Muscle layer of duodenum (tissue), 2 donors: Measurements from ENCODE around the gene ICAM3.
"Not testable (repeated sequence)": the region's sequence is repeated elsewhere in the genome, so short reads cannot be mapped to it uniquely, and the experiment has no call there.

Experiments
- H3K27ac ChIP-seq: one replicate; pipeline ENCODE4 v1.7.0; 2013; ENCODE audit warnings: mild to moderate bottlenecking, low read length
- H3K27me3 ChIP-seq: one replicate; pipeline ENCODE4 v1.7.0; 2013; ENCODE audit warnings: low read depth, mild to moderate bottlenecking, control low read depth, low read length
- H3K36me3 ChIP-seq, 2 donors: one replicate each; pipeline ENCODE4 v1.7.0; 2013; ENCODE audit warnings: low read length in 2 of 2, control low read depth in 1 of 2, mild to moderate bottlenecking in 1 of 2; ENCODE audit not compliant: insufficient read depth in 2 of 2, control insufficient read depth in 1 of 2
- H3K4me1 ChIP-seq, 2 donors: one replicate each; pipeline ENCODE4 v1.7.0; 2013; ENCODE audit warnings: low read length in 2 of 2, mild to moderate bottlenecking in 2 of 2, control low read depth in 1 of 2, moderate library complexity in 1 of 2; ENCODE audit not compliant: insufficient read depth in 2 of 2, control insufficient read depth in 1 of 2
- H3K4me3 ChIP-seq, 2 donors: one replicate each; pipeline ENCODE4 v1.7.0; 2013; ENCODE audit warnings: low read length in 2 of 2, low read depth in 1 of 2, mild to moderate bottlenecking in 1 of 2
- H3K9me3 ChIP-seq, 2 donors: one replicate each; pipeline ENCODE4 v1.7.0; 2013; ENCODE audit warnings: low read length in 2 of 2, control low read depth in 1 of 2, mild to moderate bottlenecking in 1 of 2; ENCODE audit not compliant: control insufficient read depth in 1 of 2
- donor health status: healthy.

ICAM3 gene, protein sequence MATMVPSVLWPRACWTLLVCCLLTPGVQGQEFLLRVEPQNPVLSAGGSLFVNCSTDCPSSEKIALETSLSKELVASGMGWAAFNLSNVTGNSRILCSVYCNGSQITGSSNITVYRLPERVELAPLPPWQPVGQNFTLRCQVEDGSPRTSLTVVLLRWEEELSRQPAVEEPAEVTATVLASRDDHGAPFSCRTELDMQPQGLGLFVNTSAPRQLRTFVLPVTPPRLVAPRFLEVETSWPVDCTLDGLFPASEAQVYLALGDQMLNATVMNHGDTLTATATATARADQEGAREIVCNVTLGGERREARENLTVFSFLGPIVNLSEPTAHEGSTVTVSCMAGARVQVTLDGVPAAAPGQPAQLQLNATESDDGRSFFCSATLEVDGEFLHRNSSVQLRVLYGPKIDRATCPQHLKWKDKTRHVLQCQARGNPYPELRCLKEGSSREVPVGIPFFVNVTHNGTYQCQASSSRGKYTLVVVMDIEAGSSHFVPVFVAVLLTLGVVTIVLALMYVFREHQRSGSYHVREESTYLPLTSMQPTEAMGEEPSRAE

GRCh38 chr19:10339380-10339960 lies at the start of gene ICAM3:
TSS of gene ICAM3 (minus strand) at chr19:10339624. CDS start at chr19:10339614, 10 bp downstream.
- H3K4me3 ChIP-seq, result peak within 1 kb of the TSS; percentile 18 to 19
- H3K27me3 ChIP-seq, result no peaks in the 10 kb centered on the region
- H3K36me3 ChIP-seq, result no peaks in the 10 kb centered on the region
- H3K9me3 ChIP-seq, result no peaks in the 10 kb centered on the region
- peaks cover 0 to 5% of the 10 kb centered on the region in 2 donors for H3K4me1 ChIP-seq
- H3K27ac ChIP-seq, result no peak within 1 kb of the TSS

GRCh38 chr19:10388957-10389356 lies 49.5 kb upstream of the ICAM3 start:
- H3K9me3 ChIP-seq, result no peaks in the 10 kb centered on the region
- peaks cover 0 to 7% of the 10 kb centered on the region in 2 donors for H3K4me1 ChIP-seq
- H3K36me3 ChIP-seq, result peaks cover 11 to 28% of the 10 kb centered on the region in 2 donors
- H3K27ac ChIP-seq, result no peak overlapping the region
- no peaks in the 10 kb centered on the region for H3K27me3 ChIP-seq
- no peak overlapping the region for H3K4me3 ChIP-seq

DNA sequence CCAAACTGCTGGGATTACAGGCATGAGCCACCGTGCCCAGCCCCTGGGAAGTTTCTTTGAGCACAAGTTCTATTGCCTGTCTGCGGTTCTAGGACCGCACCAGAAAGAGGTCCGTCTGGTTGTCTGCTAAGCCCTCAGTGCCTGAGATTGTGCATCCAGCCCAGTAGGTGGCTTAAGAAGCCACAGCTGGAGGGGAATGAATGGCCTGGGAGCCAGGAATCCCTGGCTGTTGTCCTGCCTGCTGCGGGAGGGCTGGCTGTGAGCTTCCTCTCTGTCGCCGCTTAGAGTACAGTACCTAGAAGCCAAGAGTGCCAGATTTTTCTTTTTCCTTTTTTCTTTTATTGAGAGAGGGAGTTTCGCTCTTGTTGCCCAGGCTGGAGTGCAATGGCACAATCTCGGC lies 45.2 kb upstream of the ICAM3 start:
- Histone ChIP-seq H3K9me3 (no peaks in the 10 kb centered on the region), H3K27ac (no peak overlapping the region), H3K27me3 (no peaks in the 10 kb centered on the region), H3K36me3 (no peaks in the 10 kb centered on the region), H3K4me3 (no peak overlapping the region), H3K4me1 (peaks cover 7 to 16% of the 10 kb centered on the region in 2 donors)

- peaks cover 9 to 11% of the 10 kb centered on the region in 2 donors for H3K4me1 ChIP-seq
- not testable (repeated sequence) for H3K36me3 ChIP-seq, H3K27ac ChIP-seq, H3K27me3 ChIP-seq, H3K4me3 ChIP-seq, H3K9me3 ChIP-seq
Measured at GRCh38 chr19:10383223-10383499, 43.7 kb upstream of the ICAM3 start.

GRCh38 chr19:10380313-10381102 lies 41.1 kb upstream of the ICAM3 start, which contains the start of gene TYK2:
TSS of gene TYK2 (minus strand) at chr19:10380572. CDS start at chr19:10378406, 2,166 bp downstream.
- Histone ChIP-seq H3K4me1 (peaks cover 9 to 11% of the 10 kb centered on the region in 2 donors), H3K27me3 (no peaks in the 10 kb centered on the region), H3K9me3 (no peaks in the 10 kb centered on the region), H3K27ac (peak within 1 kb of the TSS; percentile 85), H3K4me3 (peak within 1 kb of the TSS; percentile 93), H3K36me3 (peaks cover 5 to 12% of the 10 kb centered on the region in 2 donors)

- H3K4me1 ChIP-seq, result peaks cover 9 to 11% of the 10 kb centered on the region in 2 donors
- H3K36me3 ChIP-seq, result peaks cover 5 to 16% of the 10 kb centered on the region in 2 donors
- H3K4me3 ChIP-seq, result peak overlapping the region; percentile 93
- peak overlapping the region; percentile 85 for H3K27ac ChIP-seq
- H3K27me3 ChIP-seq, result no peaks in the 10 kb centered on the region
- H3K9me3 ChIP-seq, result no peaks in the 10 kb centered on the region
Measured at GRCh38 chr19:10379880-10380312, 40.5 kb upstream of the ICAM3 start.

- Histone ChIP-seq H3K4me3 (no peak overlapping the region), H3K36me3 (peaks cover 5 to 19% of the 10 kb centered on the region in 2 donors), H3K4me1 (peaks cover 9 to 11% of the 10 kb centered on the region in 2 donors), H3K9me3 (no peaks in the 10 kb centered on the region), H3K27me3 (no peaks in the 10 kb centered on the region), H3K27ac (no peak overlapping the region)
Measured at GRCh38 chr19:10378124-10378523, 38.7 kb upstream of the ICAM3 start.

- Histone ChIP-seq H3K36me3 (peaks cover 5 to 19% of the 10 kb centered on the region in 2 donors), H3K4me1 (peaks cover 9 to 11% of the 10 kb centered on the region in 2 donors)
- not testable (repeated sequence) for H3K4me3 ChIP-seq, H3K9me3 ChIP-seq, H3K27ac ChIP-seq, H3K27me3 ChIP-seq
Measured at GRCh38 chr19:10377140-10377640, 37.8 kb upstream of the ICAM3 start.

- H3K27ac ChIP-seq, result no peak overlapping the region
- peaks cover 5 to 22% of the 10 kb centered on the region in 2 donors for H3K36me3 ChIP-seq
- H3K27me3 ChIP-seq, result no peaks in the 10 kb centered on the region
- H3K9me3 ChIP-seq, result no peaks in the 10 kb centered on the region
- H3K4me1 ChIP-seq, result peaks cover 5% of the 10 kb centered on the region in 2 donors
- H3K4me3 ChIP-seq, result no peak overlapping the region
Measured at GRCh38 chr19:10374931-10375330, 35.5 kb upstream of the ICAM3 start.

GRCh38 chr19:10372690-10373089 lies 33.3 kb upstream of the ICAM3 start:
- H3K4me3 ChIP-seq, result no peak overlapping the region
- no peaks in the 10 kb centered on the region for H3K9me3 ChIP-seq
- H3K4me1 ChIP-seq, result no peaks in the 10 kb centered on the region
- H3K36me3 ChIP-seq, result peaks cover 15 to 28% of the 10 kb centered on the region in 2 donors
- no peaks in the 10 kb centered on the region for H3K27me3 ChIP-seq
- no peak overlapping the region for H3K27ac ChIP-seq
